WERI-Rb-1 (cell line): ENCODE data around the gene PPP1R9A.

Source experiments
- DNase-seq: peaks from one replicate; pipeline ENCODE4 v3.0.0-alpha.2; 2020
- H3K27ac ChIP-seq: fragments of 250-450 bp; sonication (Bioruptor Pico); 2 replicates; pipeline ENCODE4 v1.5.1; 2020; ENCODE audit warnings: mild to moderate bottlenecking, moderate library complexity
- H3K27me3 ChIP-seq: fragments of 250-450 bp; sonication (Bioruptor Pico); 2 replicates; pipeline ENCODE4 v1.5.1; 2021; ENCODE audit warnings: mild to moderate bottlenecking, low read depth, moderate library complexity; ENCODE audit not compliant: insufficient read depth, severe bottlenecking
- H3K36me3 ChIP-seq: fragments of 250-450 bp; sonication (Bioruptor Pico); 2 replicates; pipeline ENCODE4 v1.5.1; 2020; ENCODE audit warnings: mild to moderate bottlenecking, moderate library complexity
- H3K4me3 ChIP-seq: 2 replicates; pipeline ENCODE4 v1.5.1; 2011; ENCODE audit warnings: low read depth, mild to moderate bottlenecking, control low read depth, low read length
- H3K9me3 ChIP-seq: fragments of 250-450 bp; sonication (Bioruptor Pico); 2 replicates; pipeline ENCODE4 v1.5.1; 2021; ENCODE audit warnings: mild to moderate bottlenecking, moderate library complexity; ENCODE audit not compliant: severe bottlenecking
- TF ChIP-seq, protein P1 (sequence below): IDR thresholded peaks from 2 replicates; pipeline ENCODE4 v1.5.1; 2011; ENCODE audit warnings: low read depth, mild to moderate bottlenecking, control low read depth, inconsistent platforms, low read length

The PPP1R9A gene

DNA sequence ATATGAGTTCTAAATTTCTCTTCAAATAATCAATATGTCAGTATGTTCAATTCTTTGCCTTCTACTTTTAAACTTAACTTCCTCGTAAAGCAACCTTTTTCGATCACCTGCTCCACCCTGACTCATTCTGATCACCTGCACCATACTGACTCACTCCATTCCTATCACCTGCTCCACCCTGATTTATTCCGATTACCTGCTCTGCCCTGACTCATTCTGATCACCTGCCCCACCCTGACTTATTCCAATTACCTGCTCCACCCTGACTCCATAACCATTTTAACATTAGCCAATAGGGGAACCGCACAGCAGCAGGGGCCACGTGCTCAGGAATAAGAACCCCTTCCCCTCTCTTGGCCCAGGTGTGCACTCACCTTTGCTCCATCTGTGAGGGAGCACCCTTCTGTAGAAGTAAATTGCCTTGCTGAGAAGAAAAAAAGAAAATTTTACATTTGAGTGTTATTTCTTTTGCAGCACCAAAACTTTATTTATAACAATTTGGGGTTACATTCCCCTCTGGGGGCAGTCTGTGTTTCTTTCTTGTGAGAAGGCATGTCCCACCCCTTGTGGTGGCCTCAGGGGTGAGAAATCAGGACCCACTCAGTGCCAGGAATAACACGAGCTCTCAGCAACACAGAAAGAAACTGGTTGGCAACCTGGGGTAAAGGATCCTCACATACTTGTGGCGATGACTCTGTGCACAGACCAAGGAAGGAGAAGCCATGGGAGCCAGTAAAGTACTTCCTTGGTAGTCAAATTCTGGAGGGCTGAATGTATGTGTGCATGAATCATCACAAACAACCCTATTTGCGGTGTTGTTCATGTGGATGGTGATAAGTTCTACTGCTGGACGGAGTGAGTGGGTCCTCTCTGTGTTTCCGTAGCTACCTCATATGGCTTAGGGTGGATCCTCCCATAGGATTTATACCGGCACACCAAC is 29.4 kb upstream of the PPP1R9A start:
- no peak for DNase-seq
- H3K36me3 ChIP-seq: no peaks in the 10 kb centered on the region
- TF ChIP-seq, protein P1, sequence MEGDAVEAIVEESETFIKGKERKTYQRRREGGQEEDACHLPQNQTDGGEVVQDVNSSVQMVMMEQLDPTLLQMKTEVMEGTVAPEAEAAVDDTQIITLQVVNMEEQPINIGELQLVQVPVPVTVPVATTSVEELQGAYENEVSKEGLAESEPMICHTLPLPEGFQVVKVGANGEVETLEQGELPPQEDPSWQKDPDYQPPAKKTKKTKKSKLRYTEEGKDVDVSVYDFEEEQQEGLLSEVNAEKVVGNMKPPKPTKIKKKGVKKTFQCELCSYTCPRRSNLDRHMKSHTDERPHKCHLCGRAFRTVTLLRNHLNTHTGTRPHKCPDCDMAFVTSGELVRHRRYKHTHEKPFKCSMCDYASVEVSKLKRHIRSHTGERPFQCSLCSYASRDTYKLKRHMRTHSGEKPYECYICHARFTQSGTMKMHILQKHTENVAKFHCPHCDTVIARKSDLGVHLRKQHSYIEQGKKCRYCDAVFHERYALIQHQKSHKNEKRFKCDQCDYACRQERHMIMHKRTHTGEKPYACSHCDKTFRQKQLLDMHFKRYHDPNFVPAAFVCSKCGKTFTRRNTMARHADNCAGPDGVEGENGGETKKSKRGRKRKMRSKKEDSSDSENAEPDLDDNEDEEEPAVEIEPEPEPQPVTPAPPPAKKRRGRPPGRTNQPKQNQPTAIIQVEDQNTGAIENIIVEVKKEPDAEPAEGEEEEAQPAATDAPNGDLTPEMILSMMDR: no peak
- no peaks in the 10 kb centered on the region for H3K27me3 ChIP-seq
- H3K9me3 ChIP-seq: peaks cover 7% of the 10 kb centered on the region
- H3K27ac ChIP-seq: no peak overlapping the region
- H3K4me3 ChIP-seq: no peak overlapping the region

- peaks cover 5% of the 10 kb centered on the region for H3K9me3 ChIP-seq
These were observed 24.5 kb upstream of the PPP1R9A start for GRCh38 chr7:94882891-94883290.

GRCh38 chr7:94883616-94884015 is 23.8 kb upstream of the PPP1R9A start:
- no peaks in the 10 kb centered on the region for H3K27me3 ChIP-seq
- DNase-seq: no peak
- H3K9me3 ChIP-seq: no peaks in the 10 kb centered on the region
- H3K27ac ChIP-seq: no peak overlapping the region
- no peak overlapping the region for H3K4me3 ChIP-seq
- TF ChIP-seq, protein P1: no peak
- H3K36me3 ChIP-seq: no peaks in the 10 kb centered on the region

More at GRCh38 chr7:94882891-94883290, 24.5 kb upstream of the PPP1R9A start:
- DNase-seq: no peak
- no peak overlapping the region for H3K27ac ChIP-seq
- TF ChIP-seq, protein P1: no peak
- no peak overlapping the region for H3K4me3 ChIP-seq
- H3K36me3 ChIP-seq: no peaks in the 10 kb centered on the region
- H3K27me3 ChIP-seq: no peaks in the 10 kb centered on the region

DNA sequence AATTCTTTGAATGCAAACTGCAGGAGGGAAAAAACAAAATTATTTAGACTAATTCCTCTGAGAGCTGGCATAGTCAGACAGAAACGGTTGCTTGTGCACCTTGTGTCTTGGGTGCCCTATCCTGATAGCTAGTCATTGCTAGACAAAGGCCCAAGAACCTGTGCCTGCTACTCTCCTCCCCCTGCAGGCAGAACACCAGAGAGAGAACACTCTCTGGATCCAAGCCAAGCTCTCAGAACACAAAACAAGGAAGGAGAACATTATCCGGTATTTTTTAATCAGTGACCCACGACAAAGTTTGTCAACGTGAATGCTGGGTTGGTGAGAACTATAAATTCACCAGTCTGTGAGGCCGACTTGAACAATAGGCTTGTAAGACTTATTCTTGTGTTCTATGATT is 18.8 kb upstream of the PPP1R9A start:
- Histone ChIP-seq H3K36me3 (no peaks in the 10 kb centered on the region), H3K9me3 (no peaks in the 10 kb centered on the region), H3K27ac (no peak overlapping the region), H3K4me3 (no peak overlapping the region), H3K27me3 (no peaks in the 10 kb centered on the region)
- no peak for DNase-seq
- TF ChIP-seq, protein P1: no peak

DNA sequence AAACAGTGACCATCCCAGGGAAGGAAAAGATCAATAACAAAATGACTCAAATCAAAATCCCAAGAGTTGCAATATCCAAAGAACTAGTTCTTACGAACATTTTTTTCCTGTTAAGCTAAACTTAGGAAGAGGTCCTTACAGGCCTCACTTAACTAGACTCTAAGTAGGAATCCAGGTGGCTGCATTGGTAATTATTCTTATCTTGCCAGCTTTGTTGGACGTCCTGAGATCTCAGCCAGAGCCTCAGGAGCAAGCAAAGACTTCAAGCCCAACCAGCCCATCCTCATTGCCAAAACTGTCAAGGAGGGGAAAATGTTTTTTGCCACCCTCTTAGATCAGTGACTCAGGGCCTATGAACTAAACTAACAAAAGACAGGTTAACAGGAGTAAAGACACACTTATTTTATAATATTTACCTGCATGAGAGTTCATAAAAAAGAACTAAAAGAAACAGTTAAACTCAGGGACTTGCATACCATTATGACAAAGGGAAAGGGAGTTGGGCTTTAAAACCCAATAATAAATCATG is 18.3 kb upstream of the PPP1R9A start:
- Histone ChIP-seq H3K4me3 (no peak overlapping the region), H3K27me3 (no peaks in the 10 kb centered on the region), H3K27ac (no peak overlapping the region), H3K9me3 (no peaks in the 10 kb centered on the region), H3K36me3 (no peaks in the 10 kb centered on the region)
- DNase-seq: no peak
- TF ChIP-seq, protein P1: no peak
